GM13977 (cell line): Measurements from ENCODE around the gene S100Z.

Experiments
- DNase-seq: peaks from one replicate; pipeline ENCODE4 v3.0.0; 2012; ENCODE audit warnings: low spot score
- CTCF ChIP-seq: IDR thresholded peaks from 2 replicates; pipeline ENCODE4 v1.5.1; 2012; ENCODE audit warnings: mild to moderate bottlenecking, control low read depth; ENCODE audit not compliant: insufficient read depth; ENCODE audit errors: extremely low read depth, missing control alignments
- in situ Hi-C: fragments of 300-500 bp; cut with MboI; formaldehyde crosslinking; loops from one replicate; pipeline ENCODE4 v1.12.0; 2022; ENCODE audit warnings: low sequenced_read_pairs, low pct_unique_long_range_greater_than_20kb, mixed read lengths, inconsistent platforms; ENCODE audit not compliant: unreplicated experiment

S100Z gene

GRCh38 chr5:76918539-76918938, 68.7 kb downstream of the S100Z start:
- in situ Hi-C loops, result no loop called here
- TF ChIP-seq CTCF, result no peak
- no peak for DNase-seq

GRCh38 chr5:76920491-76920890, 70.7 kb downstream of the S100Z start:
- in situ Hi-C loops, result no loop called here
- no peak for TF ChIP-seq CTCF
- no peak for DNase-seq

GRCh38 chr5:76926329-76927105, 76.7 kb downstream of the S100Z start:
- no peak for DNase-seq
- in situ Hi-C loops, result no loop called here
- no peak for TF ChIP-seq CTCF

GRCh38 chr5:76927961-76928360, 78.1 kb downstream of the S100Z start:
- TF ChIP-seq CTCF, result no peak
- in situ Hi-C loops, result no loop called here
- no peak for DNase-seq

- in situ Hi-C loops, result no loop called here
- no peak for DNase-seq
- TF ChIP-seq CTCF, result no peak
Observed at GRCh38 chr5:76930083-76930482, 80.3 kb downstream of the S100Z start.

GRCh38 chr5:76938177-76938576, 88.4 kb downstream of the S100Z start:
- DNase-seq, result no peak
- in situ Hi-C loops, result no loop called here
- no peak for TF ChIP-seq CTCF
